Measurements from ENCODE around the gene EGLN2. TPM values are rescaled to one million over a fixed set of nuclear protein-coding genes. Genes with fewer than 3 reads are reported as not detected.

The EGLN2 gene
- total and polyA plus RNA-seq, 9 of the 15 experiments (the other 6 are each of a cell fraction or from before 2014, with no cell fraction given): 9.6 to 114 (median 71.0) TPM

- peak; percentile 71; the same call in 1 of the 2 replicates for TF ChIP-seq PHB2 (IDR thresholded peaks at IDR 0.05; ENCODE audit: low read depth)
- TF ChIP-seq ARHGAP35 (IDR thresholded peaks at IDR 0.05; ENCODE audit: partially characterized antibody): peak; percentile 78
- TF ChIP-seq PHF20 (IDR thresholded peaks at IDR 0.05; ENCODE audit: partially characterized antibody): peak; percentile 94
- TF ChIP-seq TRIM24 (IDR thresholded peaks at IDR 0.05): peak; percentile 25 to 46; a peak in 1 of 4 replicates
- peak in 1 of 2 experiments; percentile 73; a peak in 1 of 4 replicates for TF ChIP-seq HDAC1 (IDR thresholded peaks at IDR 0.05)
- peak; percentile 44 for TF ChIP-seq NCOA4 (IDR thresholded peaks at IDR 0.05; ENCODE audit: partially characterized antibody)
- TF ChIP-seq NFRKB (IDR thresholded peaks at IDR 0.05; ENCODE audit: low read depth): peak; percentile 90
- peak; percentile 97; the same call in 1 of the 2 replicates for TF ChIP-seq LARP7 (IDR thresholded peaks at IDR 0.05)
- peak; percentile 44 to 65; a peak in 1 of 4 replicates for TF ChIP-seq ARNT (IDR thresholded peaks at IDR 0.05)
- peak; percentile 92; the same call in 1 of the 2 replicates for TF ChIP-seq THRAP3 (IDR thresholded peaks at IDR 0.05; ENCODE audit: borderline replicate concordance)
- peak; percentile 41; the same call in 1 of the 2 replicates for TF ChIP-seq SUPT5H (IDR thresholded peaks at IDR 0.05)
- TF ChIP-seq ZBTB26 (CRISPR knock-in tag; IDR thresholded peaks at IDR 0.05): peak; percentile 61; the same call in 1 of the 2 replicates
- 0 out of 2 replicates have a peak, but pooled peaks have one; percentile 24 for TF ChIP-seq LEF1 (IDR thresholded peaks at IDR 0.05)
- peak; percentile 27; the same call in 1 of the 2 replicates for TF ChIP-seq EP400 (IDR thresholded peaks at IDR 0.05)
- peak; percentile 86 for TF ChIP-seq HBP1 (CRISPR knock-in tag; IDR thresholded peaks at IDR 0.05)
- peak; percentile 68; the same call in 1 of the 2 replicates for TF ChIP-seq NKRF (IDR thresholded peaks at IDR 0.05; ENCODE audit: borderline replicate concordance)
- 0 out of 2 replicates have a peak, but pooled peaks have one; percentile 38 for TF ChIP-seq OTX1 (CRISPR knock-in tag; IDR thresholded peaks at IDR 0.05)
- TF ChIP-seq SNIP1 (IDR thresholded peaks at IDR 0.05; ENCODE audit: low read depth): 0 out of 2 replicates have a peak, but pooled peaks have one; percentile 45
- TF ChIP-seq ARID1B (IDR thresholded peaks at IDR 0.05): peak; percentile 31; the same call in 1 of the 2 replicates
- TF ChIP-seq KDM1A (IDR thresholded peaks at IDR 0.05): peak in 1 of 2 experiments; percentile 48; a peak in 1 of 4 replicates
- TF ChIP-seq BCOR (IDR thresholded peaks at IDR 0.05): peak; percentile 89
- peak; percentile 36; the same call in 1 of the 2 replicates for TF ChIP-seq MTA2 (IDR thresholded peaks at IDR 0.05; ENCODE audit: low read depth)
- peak; percentile 55 for TF ChIP-seq ASH1L (IDR thresholded peaks at IDR 0.05; ENCODE audit: borderline replicate concordance, low read depth, partially characterized antibody)
- peak; percentile 99 for TF ChIP-seq HLTF (IDR thresholded peaks at IDR 0.05)
- TF ChIP-seq, protein P1, sequence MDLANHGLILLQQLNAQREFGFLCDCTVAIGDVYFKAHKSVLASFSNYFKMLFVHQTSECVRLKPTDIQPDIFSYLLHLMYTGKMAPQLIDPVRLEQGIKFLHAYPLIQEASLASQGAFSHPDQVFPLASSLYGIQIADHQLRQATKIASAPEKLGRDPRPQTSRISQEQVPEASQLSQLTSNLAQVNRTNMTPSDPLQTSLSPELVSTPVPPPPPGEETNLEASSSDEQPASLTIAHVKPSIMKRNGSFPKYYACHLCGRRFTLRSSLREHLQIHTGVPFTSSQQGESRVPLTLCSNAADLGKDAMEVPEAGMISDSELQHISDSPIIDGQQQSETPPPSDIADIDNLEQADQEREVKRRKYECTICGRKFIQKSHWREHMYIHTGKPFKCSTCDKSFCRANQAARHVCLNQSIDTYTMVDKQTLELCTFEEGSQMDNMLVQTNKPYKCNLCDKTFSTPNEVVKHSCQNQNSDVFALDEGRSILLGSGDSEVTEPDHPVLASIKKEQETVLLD (IDR thresholded peaks at IDR 0.05): peak; percentile 48; the same call in 1 of the 2 replicates
These were observed 26.6 kb downstream of the EGLN2 start (continued) for GRCh38 chr19:40825460-40826095.

Measured in K562 (cell line).